Myocyte (in vitro differentiated cells): ENCODE data around the gene SEC61A1. TPM values are rescaled to one million over a fixed set of nuclear protein-coding genes. Genes with fewer than 3 reads are reported as not detected.
A peak's percentile ranks its signal among the peaks of the same experiment; 100 is the strongest.

Source experiments
- DNase-seq: peaks from one replicate; pipeline ENCODE4 v3.0.0-alpha.2; 2012; ENCODE audit warnings: low read depth
- polyA plus RNA-seq: library from polyadenylated mRNA; unstranded; fragments of >200 nt; gene quantifications from one replicate; pipeline ENCODE4 v1.2.1, GENCODE V29; 2012; ENCODE audit warnings: missing spikeins
- total RNA-seq: library from RNA; depleted of rRNA; stranded (reverse); fragments of >200 nt; gene quantifications from 2 replicates; pipeline ENCODE4 v1.2.3, GENCODE V29; 2014

The SEC61A1 gene
- 234 and 274 TPM in 2 replicates for total RNA-seq
- 305 TPM for polyA plus RNA-seq

DNA sequence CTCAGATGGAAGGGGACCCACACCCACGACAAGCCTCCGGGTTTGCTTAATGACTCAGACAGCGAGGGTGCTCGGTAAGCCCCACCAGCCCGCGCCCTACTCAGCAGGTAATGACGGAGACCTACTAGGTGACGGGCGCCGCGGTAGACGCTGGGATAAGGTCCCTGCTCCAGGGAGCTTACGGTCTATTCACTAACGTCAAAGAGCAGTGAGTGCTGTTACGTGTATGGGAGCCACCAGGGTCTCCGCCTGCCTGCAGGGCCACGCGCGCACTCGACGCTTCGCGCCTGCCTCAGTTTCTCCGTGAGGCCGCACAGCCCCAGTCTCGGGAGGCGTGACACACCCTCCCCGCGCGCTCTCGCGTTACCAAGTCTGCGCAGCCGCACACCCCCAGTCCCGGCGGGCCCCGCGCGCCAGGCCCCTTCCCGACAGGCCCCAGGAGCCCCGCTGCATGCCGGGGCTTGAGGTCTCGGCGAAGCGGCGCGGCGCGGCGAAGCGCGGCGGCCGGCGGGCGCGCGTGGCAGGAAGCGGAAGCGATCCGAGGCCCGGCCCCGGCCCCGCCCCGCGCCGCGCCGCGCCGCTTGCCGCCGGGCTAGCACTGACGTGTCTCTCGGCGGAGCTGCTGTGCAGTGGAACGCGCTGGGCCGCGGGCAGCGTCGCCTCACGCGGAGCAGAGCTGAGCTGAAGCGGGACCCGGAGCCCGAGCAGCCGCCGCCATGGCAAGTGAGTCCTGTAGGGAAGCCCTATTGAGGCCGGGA lies at the start of gene SEC61A1:
TSS of gene SEC61A1 (plus strand) at position 601 of the 758 bp plus-strand sequence. CDS start at position 717, 116 bp downstream.
- DNase-seq: peak; percentile 96

DNA sequence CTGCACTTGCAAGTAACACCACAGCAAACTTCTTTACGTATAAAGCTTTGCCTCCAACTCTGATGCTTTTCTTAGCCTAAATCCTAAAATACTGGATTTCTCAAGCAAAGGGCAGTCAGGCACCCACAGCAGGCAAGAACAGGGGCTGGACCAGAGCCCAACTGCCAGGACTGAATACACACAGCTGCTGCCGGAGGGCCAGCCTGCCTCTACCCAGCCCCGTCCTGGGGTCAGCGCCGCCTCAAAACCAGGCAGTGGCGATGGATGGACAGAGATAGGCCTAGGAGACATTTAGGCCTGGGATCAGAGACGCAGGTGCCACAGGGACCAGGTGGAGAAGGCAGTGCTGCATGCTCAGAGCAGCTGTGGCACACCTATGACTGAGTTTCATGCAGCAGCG lies 47.6 kb upstream of the SEC61A1 start:
- peak; percentile 7 for DNase-seq

DNA sequence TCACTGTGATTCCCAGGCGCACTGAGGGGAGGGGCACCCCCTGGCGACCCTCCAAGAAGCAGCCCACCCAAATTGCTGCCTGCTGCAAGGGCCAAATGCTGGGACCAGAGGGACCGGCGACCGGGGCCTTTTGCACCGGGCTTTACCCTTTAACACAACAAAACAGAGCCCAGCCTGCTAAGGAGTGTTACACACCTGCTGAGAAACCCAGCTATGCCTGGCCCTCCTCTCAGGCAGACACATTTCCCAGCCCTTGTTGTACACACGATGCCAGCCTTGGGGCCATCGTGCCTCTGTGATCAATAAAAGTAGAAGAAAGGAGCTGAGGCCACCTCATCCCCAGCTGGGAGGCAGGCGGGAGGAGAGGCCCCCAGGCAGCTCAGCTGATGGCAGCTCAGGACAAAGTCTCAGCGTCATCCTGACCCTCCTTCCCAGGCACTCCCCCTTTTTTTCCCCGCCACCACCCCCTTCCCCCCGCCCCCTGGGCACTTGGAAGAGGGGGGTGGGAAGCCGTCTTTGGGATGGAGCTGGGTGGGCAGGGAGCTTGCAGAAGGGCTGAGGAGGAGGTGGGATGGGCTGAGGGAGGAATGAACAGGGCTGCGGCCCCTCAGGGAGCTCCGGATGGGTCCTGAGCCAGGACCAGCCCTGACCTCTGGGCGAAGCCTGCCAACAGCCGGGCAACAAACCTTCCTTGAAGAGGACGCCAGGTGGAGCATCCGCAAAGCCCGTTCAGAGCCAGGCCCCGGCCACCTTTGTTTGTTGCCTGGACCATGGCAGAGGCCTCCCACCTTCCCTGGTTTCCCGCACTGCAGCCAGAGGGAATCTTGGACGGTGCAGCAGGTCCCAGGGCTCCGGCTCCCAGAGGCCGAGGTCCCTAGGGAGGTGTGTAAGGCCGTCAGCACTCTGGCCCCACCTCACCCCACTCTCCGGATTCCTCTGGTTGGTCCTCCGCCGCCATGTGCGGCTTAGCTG lies 45.9 kb upstream of the SEC61A1 start:
- no peak for DNase-seq

DNA sequence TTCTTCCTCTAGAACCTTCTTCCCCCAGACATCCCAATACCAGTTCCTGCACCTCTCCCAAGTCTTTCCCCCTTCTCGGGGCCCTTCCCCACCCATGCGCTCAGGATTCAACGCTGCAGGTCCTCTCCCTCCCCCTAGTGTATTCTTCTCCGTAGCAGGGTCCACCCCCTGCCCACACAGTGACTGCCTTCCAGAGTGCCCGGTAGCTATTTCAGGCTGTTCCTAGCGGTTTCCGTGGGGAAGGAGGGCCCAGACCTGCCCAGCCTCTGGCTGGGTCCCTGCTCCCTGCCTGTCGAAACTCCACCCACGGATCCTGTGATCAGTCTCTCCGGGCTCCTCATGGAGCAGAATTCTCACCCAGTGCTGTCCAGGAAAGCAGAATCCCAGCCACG lies 45.2 kb upstream of the SEC61A1 start:
- DNase-seq: peak; percentile 11

DNA sequence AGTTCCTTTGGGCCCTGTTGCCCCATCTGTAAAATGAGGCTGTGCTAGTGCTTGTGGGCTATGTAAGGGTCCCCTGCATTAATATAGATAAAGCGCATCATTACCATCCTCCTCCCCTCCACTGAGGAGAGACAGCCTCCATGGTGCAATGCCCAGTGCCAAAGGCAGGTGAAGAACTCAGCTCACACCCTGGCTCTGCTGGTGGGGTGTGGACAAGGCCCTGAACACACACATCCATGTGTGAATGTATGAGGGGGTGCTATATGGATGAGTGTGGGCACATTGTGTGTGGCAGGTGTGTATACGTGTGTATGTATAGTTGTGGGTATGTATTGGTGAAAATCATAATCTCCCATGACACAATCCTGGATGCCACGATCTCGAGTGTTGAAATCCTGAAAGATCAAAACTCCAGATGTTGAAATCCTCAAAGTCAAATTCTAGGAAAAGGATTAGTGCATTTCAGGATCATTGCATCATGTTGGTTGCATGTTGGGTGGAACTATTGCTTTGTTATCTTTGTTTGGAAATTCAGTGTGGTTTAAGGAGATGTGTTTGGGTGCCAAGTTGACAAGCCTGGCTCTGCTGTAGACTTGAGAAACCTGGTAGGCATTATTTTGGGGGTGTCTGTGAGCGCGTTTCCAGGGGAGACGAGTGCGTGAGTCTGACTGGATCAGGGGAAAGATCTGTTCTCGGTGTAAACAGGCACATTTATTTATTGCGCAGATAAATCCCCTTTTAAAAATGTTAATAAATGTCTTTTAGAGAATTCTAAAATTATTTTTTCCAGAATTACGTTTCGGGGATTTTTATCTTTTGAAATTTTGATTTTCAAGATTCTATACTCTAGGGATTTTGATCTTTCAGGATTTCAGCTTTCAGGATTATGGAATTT lies 42.0 kb upstream of the SEC61A1 start:
- DNase-seq: peak; percentile 11

DNA sequence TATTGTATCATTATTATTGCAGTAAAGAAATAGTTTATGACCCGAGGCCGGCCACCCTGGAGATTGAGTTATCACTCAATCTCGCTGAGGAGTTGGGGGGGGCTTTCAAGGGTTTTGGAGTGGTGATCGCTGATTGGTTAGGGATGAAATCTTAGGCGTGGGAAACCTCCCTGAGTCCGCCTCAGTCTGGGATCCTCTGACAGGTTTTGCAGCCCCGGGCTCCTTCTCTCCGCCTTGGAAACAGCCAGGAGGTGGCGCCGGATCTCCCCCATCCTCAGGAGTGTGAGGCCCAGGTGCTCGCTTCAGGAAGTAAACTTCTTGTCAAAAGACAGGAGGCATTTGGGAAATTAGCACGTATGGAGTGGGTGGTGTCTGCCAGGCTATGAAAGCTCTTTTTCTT lies 41.1 kb upstream of the SEC61A1 start:
- peak; percentile 37 for DNase-seq

DNA sequence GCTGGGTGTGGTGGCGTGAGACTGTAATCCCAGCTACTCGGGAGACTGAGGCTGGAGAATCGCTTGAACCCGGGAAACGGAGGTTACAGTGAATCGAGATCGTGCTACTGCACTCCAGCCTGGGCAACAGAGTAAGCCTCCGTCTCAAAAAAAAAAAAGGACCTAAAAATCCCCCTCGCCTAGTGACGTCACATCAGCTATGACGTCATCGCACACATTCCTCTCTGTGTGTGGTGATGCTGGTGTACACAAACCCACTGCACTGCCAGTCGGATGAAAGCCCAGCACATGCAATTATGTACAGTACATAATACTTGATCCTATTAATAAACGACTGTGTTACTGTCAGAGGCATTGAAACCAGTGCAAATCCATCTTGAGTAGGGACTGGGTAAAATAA lies 40.2 kb upstream of the SEC61A1 start:
- DNase-seq: no peak

DNA sequence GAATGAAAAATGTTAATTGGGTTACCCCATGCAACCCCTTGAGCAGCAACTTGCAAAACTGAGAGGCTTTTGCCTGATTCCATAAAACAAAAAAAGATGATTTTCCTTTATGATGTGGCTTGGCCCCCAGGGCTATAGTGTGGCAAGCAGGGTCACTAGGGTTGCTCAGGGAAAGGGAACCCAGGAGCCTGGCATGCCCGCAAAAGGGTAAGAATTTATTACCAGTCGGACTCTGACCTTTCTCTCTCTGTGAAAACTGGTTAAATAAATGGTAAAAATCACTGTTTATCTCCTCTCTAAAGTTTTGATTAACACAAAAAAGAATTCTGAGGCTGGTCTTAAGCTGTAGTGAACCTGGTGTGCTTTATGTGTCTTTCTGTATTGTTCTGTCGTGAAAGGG lies 37.7 kb upstream of the SEC61A1 start:
- DNase-seq: no peak

DNA sequence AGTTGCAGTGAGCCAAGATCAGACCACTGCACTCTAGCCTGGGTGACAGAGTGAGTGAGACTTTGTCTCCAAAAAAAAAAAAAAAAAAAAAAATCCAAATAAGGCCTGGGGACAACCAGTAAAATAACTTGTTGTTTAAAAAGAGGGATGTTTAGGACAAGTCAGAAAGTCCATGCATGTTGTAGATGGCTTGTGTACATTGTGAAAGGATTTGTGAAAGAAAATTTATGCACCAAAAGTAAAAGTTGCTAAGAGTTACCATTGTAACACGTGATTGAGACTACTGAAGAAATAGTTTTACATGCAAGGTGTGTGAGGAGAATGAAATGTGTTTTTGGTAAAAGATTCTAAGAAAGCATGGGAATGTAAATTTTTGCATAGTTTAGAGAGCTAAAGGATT lies 35.7 kb upstream of the SEC61A1 start:
- DNase-seq: no peak

DNA sequence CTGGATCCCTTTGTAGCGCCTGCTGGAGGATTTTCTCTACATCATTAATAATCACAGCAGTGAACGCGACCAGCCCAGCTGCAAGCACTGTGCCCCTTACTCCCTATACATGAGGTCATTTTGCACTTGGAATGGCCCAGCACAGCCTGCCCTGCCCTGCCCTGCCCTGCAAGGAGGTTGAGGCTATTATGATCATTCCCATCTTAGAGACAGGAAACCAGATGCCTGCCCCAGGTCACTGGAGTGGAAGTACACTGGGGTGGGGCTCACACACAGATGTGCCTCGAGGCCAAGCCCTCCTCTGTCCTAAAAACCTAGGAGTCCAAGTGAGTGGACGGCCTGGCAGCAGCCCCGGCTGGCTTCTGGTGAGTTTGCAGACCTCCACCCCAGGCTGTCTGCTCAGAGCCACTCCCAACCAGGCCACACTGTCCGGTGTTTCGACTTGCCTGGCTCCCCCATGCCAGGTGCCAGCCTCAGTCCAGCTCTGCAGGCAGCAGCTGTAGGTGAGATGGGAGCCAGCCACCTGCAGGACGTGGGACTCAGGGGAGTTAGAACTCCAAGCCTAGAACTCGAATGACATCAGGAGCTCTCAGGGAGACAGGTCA lies 30.4 kb upstream of the SEC61A1 start:
- no peak for DNase-seq

DNA sequence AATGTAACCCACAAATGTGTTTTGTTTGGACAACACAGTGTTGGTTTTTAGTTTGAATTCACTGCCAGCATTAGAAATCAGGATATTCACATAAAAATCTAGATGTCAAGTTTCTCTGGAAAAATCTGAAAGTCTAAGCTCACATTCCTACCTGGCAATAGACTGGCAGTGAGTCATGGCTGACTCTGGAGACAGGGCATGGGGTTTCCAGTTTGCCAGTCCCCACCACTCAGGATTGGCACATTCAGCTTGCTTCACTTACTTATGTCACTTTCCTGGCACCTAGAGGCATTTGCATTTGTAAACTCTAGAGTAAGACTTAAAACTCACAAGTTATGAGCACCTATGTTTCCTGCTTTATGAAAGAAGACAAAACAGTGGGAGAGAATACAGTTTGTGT lies 19.1 kb upstream of the SEC61A1 start:
- DNase-seq: no peak

DNA sequence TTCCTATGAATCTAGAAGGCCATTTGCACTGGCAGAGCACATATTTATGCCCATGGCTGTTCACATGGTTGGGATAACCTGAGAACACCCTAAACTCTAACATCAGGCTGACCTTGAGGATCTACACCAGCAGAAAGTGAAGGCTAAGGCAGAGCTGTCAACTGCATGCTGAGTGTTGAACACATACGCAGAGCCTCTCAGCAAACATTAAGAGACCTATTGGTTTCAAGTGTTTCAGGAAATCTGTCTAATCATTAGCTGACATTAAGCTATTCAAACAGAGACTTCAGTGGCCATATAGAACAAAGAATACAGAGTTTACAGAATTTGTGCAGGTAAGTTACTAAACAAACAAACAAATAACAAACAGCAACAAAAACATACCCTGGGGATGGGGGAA lies 16.1 kb upstream of the SEC61A1 start:
- DNase-seq: no peak

DNA sequence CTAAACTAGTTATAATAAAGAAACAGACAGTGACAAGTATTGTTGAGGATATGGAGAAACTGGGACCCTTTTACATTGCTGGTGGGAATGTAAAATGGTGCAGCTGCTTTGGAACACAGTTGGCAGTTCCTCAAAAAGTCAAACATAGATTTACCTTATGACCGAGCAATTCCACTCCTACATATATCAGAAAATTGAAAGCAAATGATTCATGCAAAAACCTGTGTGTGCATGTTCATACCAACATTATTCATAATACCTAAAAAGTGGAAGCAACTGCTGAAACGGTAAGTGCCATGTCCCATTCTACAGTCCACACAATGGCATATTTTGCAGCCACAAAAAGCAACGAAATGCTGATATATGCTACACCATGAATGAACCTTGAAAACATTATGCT lies 12.2 kb upstream of the SEC61A1 start:
- no peak for DNase-seq

DNA sequence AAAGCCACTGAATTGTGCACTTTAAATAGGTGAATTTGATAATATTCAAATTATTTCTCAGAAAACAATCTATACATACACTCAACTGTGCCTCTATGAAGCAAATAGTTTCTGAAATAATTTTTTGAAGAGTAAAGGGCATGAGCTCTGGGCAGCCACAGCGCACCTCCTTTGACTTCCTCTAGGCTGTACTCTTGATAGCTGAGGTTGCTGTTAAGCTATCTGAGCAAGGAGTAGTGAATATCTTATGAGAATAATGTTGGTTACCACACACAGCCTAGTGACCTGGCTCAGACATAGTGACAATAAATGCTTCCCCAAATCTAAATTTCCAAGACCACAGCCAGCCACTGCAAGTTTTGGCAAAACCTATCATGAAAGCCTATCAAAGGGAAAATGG lies 11.6 kb upstream of the SEC61A1 start:
- DNase-seq: no peak

DNA sequence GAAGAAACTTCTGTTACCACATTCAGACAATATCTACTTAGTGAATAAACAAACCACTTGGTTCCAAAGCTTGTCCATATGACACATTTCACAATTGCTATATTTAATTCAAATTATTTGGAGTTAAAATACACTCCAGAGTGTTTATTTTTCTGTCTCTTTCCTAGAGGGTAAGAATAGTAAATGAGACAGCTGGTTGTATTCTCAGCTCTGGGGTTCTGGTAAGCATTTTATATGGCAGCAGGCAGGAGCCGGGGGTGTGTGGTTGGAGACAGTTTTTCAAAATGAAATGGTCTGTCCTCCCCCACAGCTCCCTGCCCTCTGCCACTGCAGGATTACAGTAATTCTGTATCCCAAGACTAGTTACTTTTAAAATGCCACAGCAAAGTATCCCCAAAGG lies 10.9 kb upstream of the SEC61A1 start:
- peak; percentile 45 for DNase-seq

DNA sequence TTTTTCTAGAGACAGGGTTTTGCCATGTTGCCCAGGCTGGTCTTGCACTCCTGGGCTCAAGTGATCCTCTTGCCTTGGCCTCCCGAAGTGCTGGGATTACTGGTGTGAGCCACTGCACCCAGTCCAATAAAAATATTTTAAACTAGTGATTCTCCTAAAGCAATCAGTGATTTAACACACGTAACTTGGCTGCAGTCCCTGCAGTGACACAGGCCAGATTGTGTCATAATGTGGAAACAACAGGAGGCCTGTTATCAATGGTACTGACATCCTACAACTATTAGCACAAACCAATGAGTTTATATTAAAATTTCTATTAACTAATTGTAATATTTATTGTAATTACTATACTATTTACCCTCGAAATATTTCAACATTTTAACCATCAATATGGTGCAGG lies 1.6 kb upstream of the SEC61A1 start:
- DNase-seq: no peak

DNA sequence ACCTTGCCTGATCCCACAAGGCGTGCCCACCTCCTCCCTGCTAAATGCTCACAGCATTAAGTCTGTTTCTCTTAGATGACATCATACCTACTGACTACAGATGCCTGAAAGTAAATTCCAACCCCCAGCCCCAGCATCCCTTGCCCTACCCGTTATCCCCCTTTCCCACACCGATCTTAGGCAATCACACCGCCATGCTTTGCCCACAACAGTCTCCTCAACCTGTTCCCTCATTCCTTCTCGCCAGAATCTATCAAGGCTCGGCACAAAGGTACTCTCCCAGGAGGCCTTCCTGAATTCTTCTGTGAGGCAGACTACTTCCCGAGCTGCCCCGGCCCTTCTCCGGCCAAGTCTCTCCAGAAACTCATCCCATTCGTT lies 789 bp upstream of the SEC61A1 start:
- no peak for DNase-seq

DNA sequence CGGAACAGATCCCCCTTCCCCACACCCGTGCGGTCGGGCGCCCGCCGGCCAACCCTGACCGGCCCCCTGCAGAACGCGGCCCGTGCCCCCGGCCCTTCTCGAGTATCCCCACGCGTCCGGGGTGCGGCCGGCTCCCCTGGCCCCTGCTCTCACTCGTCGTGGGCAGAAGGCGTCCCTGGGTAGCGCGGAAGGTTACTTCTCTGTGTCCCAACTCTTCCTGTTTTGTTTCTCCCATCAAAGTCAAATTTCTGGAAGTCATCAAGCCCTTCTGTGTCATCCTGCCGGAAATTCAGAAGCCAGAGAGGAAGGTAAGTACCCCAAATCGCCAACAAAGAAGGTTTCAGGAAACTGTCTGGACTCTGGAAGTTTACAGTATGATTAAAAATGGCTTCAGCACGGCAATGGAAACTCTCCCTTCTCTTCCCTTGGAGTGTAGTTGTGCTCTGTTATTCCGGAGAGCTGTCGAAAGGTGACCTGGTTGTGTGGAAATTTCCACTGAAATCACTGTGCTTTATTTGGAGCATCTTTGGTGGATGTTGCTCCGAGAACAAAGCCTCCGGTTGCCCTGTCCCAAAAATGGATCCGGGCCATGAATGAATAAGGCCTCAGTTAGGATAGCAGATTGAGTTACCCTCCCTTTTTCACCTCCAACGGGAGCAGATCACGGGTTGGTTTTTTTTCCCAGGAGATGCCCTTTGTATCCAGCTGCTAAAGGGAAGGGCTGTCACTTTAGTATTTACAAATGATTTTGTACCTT lies 536 bp downstream of the SEC61A1 start:
- DNase-seq: peak; percentile 77

DNA sequence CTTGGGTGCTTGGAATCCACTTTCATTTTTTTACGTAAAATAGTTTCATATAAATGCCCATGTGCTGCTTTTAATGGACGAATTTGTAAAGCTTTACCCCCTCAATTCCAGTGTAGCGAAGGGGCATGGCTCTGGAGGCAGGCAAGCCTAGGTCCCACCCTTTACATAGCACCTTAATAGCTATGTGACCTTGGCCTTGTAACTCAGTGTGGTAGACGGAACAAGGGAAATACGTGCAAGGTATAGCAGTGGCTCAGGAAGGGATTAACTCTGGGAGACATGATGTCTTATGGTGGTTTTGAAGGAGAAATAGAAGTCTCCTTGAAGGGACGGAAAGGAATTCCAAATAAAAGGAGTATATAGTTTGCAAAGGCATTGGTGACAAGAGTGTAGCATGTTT lies 1.4 kb downstream of the SEC61A1 start:
- DNase-seq: no peak

DNA sequence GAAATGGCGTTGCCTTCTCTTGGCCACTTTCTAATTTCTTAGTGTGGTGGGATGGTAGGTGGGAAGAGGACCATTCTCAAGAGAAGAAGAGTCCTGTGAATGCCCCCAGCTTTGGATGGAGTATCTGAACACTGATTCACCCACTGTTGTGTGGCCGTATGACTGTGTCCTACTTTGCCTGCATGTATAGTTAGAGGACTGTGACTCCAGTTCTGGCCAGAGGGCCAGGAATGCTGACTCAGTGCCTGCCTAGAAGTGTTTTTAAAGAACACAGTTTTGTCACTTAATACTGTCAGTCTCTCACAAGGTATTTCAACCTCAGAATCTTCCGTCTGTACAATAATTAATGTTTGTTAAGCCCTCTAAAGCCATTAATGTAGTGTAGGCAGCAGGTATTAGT lies 2.1 kb downstream of the SEC61A1 start:
- DNase-seq: peak; percentile 43
